Stimulated activated CD4-positive, alpha-beta T cell treated with anti-CD3 and anti-CD28 coated beads, Interleukin-2, amount 100 ng/mL, for 48 hours (primary cell): ENCODE measurements around the gene TM7SF2.
"Not testable (repeated sequence)": the region's sequence is repeated elsewhere in the genome, so short reads cannot be mapped to it uniquely, and the experiment has no call there.

Source experiments
- DNase-seq, 2 donors: peaks; one replicate each; pipeline ENCODE4 v3.0.0-alpha.2; 2020

The TM7SF2 gene

DNA sequence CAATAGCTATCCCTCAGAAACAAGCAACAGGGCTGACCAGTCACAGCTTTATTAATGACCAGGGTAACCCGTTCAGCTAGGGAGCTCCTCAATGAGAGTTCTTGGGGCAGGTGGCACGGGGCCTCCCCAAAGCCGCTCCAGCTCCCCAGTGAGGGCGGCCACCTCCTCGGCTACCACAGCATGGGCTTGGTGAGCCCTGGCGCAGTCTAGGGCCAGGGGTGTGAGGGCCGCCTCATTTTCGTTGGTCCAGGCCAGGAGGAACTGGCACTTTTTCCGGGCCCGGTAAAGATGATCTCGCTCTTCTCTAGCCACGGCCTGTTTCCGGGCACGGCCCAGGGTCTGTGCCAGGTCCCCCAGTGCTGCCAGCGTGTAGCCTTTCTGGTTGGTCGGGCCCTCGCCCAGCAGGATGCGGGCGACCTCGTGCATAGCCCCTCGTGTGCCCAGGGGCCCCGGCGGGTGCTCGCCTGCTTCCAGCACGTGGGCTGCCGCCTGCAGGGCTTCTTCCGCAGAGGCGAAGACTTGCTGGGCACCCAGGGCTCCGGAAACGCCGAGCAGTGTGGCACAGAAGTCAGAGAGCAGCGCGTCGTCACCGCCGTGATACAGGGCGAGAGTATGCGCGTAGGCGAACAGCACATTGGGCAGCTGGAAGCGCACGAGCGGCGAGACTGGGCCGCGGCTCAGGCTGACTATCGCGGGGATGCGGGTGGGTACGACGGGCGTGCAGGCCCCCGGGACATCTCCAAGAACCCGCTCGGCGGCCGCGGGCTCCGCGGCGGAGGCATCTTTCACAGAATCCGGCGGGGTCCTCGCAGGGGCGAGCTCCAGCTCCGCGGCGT, 4.9 kb downstream of the TM7SF2 start:
- peak in 1 of 2 donors; percentile 64 for DNase-seq

- peak; percentile 100 for DNase-seq
Observed at GRCh38 chr11:65117206-65118096, 5.8 kb downstream of the TM7SF2 start, which contains the start of gene ZNHIT2. ZNHIT2 (minus strand) TSS chr11:65117701; CDS start chr11:65117653, 48 bp downstream.

GRCh38 chr11:65118097-65118837, 6.6 kb downstream of the TM7SF2 start:
- DNase-seq = no peak

DNA sequence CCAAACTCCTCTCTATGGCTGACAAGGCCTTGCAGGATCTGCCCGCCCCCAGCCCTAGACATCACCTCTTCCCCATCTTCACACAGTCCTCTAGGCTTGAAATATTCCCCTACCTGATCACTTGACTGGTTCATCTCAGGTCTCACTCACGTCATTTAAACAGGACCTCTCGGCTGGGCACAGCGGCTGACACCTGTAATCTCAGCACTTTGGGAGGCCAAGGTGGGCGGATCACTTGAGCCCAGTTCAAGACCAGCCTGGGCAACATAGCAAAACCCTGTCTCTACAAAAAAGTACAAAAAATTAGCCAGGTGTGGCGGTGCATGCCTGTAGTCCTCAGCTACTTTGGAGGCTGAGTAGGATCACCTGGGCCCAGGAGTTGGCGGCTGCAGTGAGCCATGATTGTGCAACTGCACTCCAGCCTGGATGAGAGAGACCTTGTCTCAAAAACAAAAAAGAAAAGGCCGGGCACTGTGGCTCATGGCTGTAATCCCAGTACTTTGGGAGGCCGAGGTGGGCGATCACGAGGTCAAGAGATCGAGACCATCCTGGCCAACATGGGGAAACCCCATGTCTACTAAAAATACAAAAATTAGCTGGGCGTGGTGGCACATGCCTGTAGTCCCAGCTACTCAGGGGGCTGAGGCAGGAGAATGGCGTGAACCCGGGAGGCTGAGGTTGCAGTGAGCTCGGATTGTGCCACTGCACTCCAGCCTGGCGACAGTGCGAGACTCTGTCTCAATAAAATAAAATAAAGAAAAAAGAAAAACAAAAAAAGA, 7.4 kb downstream of the TM7SF2 start:
- DNase-seq = not testable (repeated sequence)

- DNase-seq = no peak
Observed at GRCh38 chr11:65119670-65119995, 8.0 kb downstream of the TM7SF2 start.

- DNase-seq = no peak
Observed at GRCh38 chr11:65120831-65121230, 9.2 kb downstream of the TM7SF2 start.

DNA sequence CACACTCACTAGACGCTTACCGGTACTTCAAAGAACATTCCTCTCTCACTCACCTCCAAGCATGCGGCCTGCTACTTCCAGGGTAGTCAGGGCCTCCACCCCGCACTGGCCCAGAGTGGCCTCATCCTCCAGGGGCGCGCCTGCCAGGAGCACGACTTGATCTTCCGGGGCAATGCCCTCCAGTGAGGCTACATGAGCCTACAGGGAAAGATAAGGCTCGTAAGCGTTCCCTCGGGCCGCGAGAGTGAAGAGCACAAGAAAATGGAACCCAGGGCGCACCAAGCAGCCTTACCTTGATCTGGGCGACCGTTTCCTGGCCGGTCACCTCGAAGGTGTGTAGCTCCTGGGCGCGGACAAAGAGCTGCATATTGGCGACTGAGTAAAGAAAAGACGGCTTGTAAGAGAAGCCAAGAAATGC, 9.8 kb downstream of the TM7SF2 start:
- DNase-seq = no peak

DNA sequence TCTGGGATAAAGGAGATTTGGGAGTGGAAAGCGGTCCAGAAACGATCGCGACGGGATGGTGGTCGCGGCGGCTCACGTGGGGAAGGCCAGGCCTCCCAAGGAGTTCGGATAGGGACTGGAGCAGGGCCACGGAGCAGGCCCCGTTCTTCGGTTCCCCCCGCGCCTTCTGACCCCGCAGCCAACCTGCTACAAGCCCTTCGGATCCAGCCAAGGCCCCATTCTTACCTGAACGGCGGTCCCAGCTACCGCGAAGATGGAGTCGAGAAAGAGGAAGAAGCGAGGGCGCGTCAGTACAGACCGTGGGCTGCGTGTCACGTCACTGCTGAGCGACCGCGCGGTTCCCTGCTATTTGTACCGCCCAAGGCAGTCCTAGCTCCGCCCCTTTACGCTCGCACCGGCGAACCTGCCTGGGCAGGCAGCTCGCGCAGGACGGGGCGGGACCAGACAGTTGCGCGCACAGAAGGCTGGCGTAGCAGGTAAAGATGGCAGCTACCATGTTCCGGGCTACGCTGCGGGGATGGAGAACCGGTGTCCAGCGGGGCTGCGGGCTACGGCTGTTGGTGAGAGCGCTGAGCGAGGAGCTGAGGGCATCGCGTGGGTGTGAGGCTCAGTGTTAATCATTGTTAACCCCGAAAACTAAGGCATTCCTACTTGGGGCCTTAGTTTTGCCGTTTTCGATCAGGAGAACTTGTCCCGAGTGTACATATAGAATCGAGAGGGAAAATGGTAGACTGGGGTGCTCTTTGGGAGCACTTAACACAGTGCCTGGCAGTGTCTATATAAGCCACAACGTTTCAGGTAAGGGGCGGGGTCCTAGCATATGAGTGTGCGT, 10.4 kb downstream of the TM7SF2 start, which contains the start of the genes FAU and MRPL49:
Gene FAU (minus strand): TSS at position 270 of the 832 bp plus-strand sequence. CDS start 321 bp downstream, outside the sequence.
Gene MRPL49 (plus strand): TSS at position 457 of the 832 bp plus-strand sequence. CDS start 26 bp downstream, at position 483.
- peak; percentile 97 to 98 for DNase-seq

- no peak for DNase-seq
Observed at GRCh38 chr11:65124480-65125196, 13.0 kb downstream of the TM7SF2 start.

DNA sequence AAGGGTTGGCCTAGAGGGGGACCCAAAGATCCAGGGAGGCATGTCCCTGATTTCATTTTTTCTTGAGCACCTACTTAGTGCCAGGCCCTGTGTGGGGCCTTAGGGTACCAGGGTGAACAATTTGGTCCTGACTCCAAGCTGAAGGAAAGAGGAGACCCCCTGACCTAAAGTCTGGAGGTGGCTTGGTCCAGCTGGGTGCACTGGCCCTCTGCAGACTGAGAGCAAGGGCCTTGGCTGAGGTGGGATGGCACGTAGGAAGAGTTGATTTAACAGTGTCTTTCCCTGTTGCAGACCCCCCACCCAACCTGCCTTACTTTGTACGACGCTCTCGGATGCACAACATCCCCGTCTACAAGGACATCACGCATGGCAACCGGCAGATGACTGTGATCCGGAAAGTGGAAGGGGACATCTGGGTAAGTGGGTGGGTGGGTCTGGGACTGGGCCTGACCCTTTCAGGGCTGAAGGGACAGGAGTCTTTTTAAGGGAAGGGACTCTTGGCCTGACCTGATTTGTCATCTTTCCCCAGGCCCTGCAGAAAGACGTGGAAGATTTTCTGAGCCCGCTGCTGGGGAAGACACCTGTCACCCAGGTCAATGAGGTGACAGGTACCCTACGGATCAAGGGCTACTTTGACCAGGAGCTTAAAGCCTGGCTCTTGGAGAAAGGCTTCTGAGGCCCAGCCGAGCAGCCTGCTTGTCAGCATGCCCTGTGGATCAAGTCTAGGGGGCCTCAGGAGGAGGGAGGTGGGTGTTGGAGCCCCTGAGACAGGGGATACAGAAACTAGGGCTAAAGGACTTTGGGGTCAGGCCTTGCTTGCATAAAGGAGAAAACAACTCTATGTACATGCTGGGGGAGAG, 13.8 kb downstream of the TM7SF2 start:
- DNase-seq = no peak

DNA sequence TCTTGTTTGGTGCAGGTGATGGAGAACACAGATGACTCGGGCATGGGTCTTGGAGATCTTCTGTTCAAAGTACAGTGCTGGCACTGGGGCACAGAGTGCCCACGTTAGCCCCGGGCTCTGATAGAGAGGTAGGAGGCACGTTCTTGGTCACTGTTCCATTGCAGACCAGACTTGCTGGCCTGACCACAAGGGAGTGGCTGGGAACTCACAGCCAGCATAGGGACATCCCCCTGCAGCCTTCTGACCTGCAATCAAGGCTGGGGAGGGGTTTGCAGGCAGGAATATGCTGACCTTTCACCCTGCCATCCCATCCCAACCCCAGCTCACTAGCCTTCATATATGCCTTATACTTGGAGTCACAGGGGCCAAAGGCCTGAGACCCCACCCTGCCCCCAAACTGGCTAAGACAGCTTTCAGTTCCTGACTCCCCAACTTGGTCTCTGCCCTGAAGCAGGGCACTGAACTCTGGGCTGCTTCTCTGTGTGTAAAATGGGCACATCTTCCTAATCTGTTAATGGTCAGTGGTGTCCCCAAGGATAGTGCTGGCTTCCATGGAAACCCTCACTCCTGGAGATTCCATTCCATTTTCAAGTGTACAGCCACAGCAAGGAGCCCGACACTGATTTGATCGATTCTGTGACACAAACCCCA, 15.1 kb downstream of the TM7SF2 start:
- no peak for DNase-seq

DNA sequence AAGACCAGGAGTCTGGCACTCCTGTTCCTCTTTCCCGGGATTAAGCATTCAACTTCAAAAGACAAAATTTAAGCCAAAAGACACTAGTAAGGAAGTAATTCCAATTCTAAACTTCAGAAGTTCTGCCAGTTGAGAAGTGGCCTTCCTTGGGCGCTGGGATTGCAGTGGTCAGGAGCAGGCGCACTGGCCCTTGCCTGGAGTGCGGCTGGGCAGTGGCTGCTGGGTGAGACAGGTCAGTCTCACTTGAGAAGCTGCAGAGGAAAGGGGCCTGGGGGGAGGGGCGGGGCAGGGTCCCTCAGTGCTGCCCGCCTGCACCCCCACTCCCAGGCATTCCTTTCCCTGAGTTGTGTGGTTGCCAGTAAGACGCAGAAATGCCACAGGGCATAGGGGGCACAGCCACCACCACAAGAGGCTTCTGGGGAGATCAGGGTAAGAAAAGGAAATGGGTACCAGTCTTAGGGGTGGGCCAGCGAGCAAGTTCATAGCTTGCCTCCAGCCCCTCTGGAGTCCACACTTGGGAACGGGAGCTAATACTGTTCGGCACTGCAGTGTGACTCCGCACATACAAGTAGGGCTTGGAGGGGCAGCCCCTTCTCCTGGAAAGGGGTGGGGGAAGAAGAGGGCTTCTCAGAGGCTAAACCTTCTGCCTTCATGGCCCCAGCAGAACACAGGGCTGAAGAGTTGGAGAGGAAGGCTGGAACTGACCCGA, 16.0 kb downstream of the TM7SF2 start:
- DNase-seq = no peak

GRCh38 chr11:65128182-65129145, 16.8 kb downstream of the TM7SF2 start:
- DNase-seq = no peak

DNA sequence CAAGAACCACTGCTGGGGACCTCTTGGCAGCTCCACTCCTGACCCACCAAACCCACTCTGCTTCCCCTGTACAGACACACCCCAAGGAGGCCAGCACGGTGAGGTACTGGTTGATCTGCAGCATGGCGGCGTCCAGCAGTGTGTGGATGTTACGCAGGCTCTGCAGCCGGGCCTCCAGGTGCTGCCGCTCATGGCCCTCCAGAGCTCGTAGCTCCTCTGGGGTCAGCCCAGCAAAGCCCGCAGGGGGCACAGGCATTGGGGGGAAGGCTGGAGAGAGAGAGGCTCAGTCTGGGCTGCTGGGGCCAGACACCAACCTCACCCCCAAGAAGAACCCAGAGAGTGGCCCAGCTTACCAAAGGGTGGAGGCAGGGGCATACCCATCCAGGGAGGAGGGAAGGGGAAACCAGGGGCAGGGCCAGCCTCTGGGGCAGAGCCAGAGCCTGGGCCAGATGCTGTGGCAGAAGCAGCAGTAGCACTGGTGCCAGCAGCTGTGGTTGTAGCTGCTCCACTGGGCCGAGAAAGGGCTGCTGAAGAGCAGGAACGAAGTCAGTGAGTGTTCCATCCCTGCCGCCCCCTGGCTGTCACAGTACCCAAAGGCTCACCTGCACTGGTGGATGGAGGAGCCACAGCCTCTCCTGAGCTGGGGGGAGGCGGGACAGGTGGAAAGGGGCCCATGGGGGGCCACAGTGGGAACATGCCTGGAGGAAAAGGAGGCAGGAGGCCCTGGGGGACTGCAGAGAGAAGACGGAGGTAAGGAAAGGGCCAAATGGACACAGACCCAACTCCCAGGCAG, 18.2 kb downstream of the TM7SF2 start:
- DNase-seq = no peak

- no peak for DNase-seq
Observed at GRCh38 chr11:65130631-65131416, 19.2 kb downstream of the TM7SF2 start.
